Progenitor cell of endocrine pancreas (in vitro differentiated cells): ENCODE results near the gene TRIM67. TPM values are rescaled to one million over a fixed set of nuclear protein-coding genes. Genes with fewer than 3 reads are reported as not detected.

Source experiments
- DNase-seq: peaks from one replicate; pipeline ENCODE4 v3.0.0; 2021; ENCODE audit warnings: low spot score; ENCODE audit not compliant: unreplicated experiment
- H3K27ac Mint-ChIP-seq: 2 replicates; pipeline ENCODE4 v1.8.0; 2021; ENCODE audit warnings: mild to moderate bottlenecking, moderate library complexity, mixed read lengths
- H3K27me3 Mint-ChIP-seq: 2 replicates; pipeline ENCODE4 v1.8.0; 2021; ENCODE audit warnings: mixed read lengths
- H3K36me3 Mint-ChIP-seq: 2 replicates; pipeline ENCODE4 v1.8.0; 2022; ENCODE audit warnings: mixed read lengths; ENCODE audit not compliant: insufficient read depth
- H3K4me1 Mint-ChIP-seq: 2 replicates; pipeline ENCODE4 v1.8.0; 2021; ENCODE audit warnings: low read depth, mixed read lengths
- H3K4me3 Mint-ChIP-seq: 2 replicates; pipeline ENCODE4 v1.8.0; 2021; ENCODE audit warnings: low read depth, mild to moderate bottlenecking, moderate library complexity, mixed read lengths
- H3K9me3 Mint-ChIP-seq: 2 replicates; pipeline ENCODE4 v1.8.0; 2021; ENCODE audit warnings: low read depth, mixed read lengths
- total RNA-seq: library from RNA; stranded (reverse); gene quantifications from 2 replicates; pipeline ENCODE4 v1.2.1, GENCODE V29; 2021
- TF ChIP-seq, protein P1 (sequence below): fragments of 200-600 bp; sonication (generic); IDR thresholded peaks from one replicate; pipeline ENCODE4 v1.5.0; 2021; ENCODE audit warnings: antibody characterized with exemption, mild to moderate bottlenecking; ENCODE audit not compliant: unreplicated experiment

The TRIM67 gene
- total RNA-seq, 1 donor from 2014 or later = 0.05 TPM

DNA sequence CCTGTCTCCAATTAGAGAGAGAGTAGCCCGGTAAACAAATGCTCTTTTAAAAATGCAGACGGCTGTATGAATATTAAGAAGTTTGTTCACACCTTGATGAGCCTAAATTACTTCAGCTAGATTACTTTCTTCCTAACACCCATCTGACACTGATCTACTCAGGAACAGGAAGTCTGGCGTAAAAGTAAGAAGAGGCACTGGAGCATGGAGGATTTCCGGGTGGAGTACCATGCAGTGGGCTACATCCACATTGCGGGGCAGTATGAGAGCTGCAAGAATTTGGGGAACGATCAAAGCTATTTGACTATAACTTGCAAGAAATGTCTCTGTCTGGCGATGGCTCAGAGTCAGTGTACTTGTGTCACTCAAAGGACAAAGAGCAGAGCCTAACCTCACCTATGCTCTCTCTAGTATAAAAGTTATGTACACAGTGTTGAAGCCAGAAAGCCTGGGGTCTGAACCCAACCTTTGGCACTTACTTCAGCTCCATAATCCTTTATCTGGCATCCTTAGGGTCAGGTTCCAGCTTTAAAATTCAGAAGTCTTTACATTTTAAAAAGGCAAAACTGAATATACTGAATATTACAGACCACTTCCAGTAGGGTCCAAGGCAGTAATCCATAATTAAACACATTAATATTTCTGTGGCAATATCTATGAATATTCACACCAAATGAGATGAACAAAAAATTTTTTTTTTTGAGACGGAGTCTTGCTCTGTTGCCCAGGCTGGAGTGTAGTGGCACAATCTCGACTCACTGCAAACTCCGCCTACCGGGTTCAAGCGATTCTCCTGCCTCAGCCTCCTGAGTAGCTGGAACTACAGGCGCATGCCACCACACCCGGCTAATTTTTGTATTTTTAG is 71.2 kb downstream of the TRIM67 start:
- H3K9me3 Mint-ChIP-seq = no peaks in the 10 kb centered on the region
- H3K27ac Mint-ChIP-seq = peak overlapping the region; percentile 95
- DNase-seq = no peak
- H3K36me3 Mint-ChIP-seq = peaks cover 22% of the 10 kb centered on the region
- no peak overlapping the region for H3K4me3 Mint-ChIP-seq
- H3K4me1 Mint-ChIP-seq = peaks cover 38% of the 10 kb centered on the region
- TF ChIP-seq, protein P1, sequence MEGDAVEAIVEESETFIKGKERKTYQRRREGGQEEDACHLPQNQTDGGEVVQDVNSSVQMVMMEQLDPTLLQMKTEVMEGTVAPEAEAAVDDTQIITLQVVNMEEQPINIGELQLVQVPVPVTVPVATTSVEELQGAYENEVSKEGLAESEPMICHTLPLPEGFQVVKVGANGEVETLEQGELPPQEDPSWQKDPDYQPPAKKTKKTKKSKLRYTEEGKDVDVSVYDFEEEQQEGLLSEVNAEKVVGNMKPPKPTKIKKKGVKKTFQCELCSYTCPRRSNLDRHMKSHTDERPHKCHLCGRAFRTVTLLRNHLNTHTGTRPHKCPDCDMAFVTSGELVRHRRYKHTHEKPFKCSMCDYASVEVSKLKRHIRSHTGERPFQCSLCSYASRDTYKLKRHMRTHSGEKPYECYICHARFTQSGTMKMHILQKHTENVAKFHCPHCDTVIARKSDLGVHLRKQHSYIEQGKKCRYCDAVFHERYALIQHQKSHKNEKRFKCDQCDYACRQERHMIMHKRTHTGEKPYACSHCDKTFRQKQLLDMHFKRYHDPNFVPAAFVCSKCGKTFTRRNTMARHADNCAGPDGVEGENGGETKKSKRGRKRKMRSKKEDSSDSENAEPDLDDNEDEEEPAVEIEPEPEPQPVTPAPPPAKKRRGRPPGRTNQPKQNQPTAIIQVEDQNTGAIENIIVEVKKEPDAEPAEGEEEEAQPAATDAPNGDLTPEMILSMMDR = no peak
- H3K27me3 Mint-ChIP-seq = no peaks in the 10 kb centered on the region

DNA sequence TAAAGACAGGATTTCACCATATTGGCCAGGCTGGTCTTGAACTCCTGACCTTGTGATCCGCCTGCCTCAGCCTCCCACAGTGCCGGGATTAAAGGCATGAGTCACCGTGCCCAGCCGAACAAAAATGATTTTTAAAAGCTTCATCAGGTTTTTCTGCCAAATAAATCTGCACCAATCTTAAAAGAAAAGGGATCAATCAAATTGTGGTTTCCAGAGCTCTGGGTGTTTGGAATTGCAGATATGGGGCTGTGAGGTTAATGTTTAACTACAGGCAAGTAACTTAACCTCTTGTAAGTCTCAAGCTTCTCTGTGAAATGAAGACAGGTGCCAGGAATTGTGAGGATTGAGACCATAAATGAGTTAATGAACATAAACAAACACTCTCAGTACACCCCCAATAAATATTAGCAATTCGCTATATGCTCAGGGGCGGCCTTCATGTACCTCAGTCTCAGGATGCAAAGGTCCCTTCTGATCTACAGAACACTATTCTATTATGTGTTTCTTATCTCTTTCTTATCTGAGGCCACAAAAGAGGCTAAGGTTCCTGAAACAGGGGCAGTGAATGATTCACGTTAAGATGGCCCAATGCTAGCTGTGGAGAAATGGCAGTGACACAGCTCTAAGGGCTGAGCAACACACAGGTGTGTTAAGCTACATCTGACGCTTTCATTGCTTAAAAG is 72.0 kb downstream of the TRIM67 start:
- Mint-ChIP-seq H3K36me3 (peaks cover 26% of the 10 kb centered on the region), H3K9me3 (no peaks in the 10 kb centered on the region), H3K27me3 (no peaks in the 10 kb centered on the region), H3K4me3 (no peak overlapping the region), H3K27ac (peak overlapping the region; percentile 95), H3K4me1 (peaks cover 44% of the 10 kb centered on the region)
- DNase-seq = no peak
- TF ChIP-seq, protein P1 = no peak

DNA sequence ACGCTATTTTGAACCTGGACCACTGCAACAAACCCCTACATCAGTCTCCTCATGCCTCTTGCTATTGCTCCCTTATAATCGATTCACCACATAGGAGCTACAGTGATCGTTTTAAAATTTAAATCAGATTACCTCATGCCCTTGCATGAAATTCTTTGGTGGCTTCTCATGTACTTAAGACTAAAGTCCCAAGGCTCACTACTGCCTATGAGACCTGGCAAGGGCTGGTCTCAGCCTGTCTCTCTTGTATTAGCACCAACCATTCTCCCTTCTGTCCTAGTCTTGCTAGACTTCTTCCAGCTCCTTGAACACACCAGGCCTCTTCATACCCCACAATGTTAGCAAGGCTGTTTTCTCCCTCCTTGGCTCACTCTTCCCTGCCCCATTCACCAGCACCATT is 72.6 kb downstream of the TRIM67 start:
- no peaks in the 10 kb centered on the region for H3K9me3 Mint-ChIP-seq
- H3K4me1 Mint-ChIP-seq = peaks cover 49% of the 10 kb centered on the region
- H3K27me3 Mint-ChIP-seq = no peaks in the 10 kb centered on the region
- peaks cover 28% of the 10 kb centered on the region for H3K36me3 Mint-ChIP-seq
- H3K4me3 Mint-ChIP-seq = peak overlapping the region; percentile 3
- TF ChIP-seq, protein P1 = no peak
- H3K27ac Mint-ChIP-seq = peak overlapping the region; percentile 95
- DNase-seq = no peak

DNA sequence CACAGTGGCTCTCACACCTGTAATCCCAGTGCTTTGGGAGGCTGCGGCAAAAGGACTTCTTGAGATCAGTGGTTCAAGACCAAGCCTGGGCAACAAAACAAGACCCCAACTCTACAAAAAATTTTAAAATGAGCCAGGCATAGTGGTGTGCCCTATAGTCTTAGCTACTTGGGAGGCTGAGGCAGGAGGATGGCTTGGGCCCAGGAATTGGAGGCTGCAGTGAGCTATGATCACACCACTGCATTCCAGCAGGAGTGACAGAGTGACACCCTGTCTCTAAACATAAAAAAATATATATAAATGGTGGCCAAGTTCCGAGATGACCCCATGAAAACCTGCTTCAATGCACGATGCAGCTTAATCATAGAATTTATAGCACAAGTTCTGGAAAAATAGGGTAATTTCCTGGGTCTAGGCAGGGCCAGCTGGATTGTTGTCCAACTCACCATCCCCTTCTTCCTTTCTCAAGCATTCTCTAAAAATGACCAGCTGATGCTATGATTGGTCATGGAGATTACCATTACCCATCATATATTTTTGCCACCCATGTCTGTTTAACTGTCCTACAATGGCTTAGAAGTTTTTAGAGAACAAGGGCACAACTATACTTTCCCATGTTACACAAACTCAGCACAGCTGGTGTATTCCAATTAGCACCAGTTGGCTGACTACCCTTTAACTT is 73.8 kb downstream of the TRIM67 start:
- TF ChIP-seq, protein P1 = no peak
- Mint-ChIP-seq H3K4me1 (peaks cover 58% of the 10 kb centered on the region), H3K4me3 (no peak overlapping the region), H3K27ac (peak overlapping the region; percentile 15), H3K27me3 (no peaks in the 10 kb centered on the region), H3K9me3 (no peaks in the 10 kb centered on the region), H3K36me3 (peaks cover 28% of the 10 kb centered on the region)
- no peak for DNase-seq

DNA sequence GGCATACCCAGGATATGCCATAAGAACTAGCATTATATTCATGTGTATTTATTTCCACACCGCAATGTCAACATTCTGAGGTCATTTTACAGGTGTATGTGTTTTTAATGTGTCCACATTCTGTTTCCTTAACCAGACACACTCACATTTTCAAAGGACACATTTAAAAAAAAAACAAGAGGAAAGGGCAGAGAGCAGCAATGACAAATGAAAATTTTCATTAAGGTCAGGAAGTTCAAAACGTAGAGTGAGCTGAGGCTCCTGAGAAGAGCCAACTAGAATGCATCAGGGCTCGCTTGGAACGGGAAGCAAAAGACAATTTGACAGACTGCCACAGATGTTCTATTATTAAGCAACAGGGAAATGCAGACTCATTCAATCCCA is 74.3 kb downstream of the TRIM67 start:
- TF ChIP-seq, protein P1 = no peak
- H3K4me3 Mint-ChIP-seq = peak overlapping the region; percentile 6
- H3K4me1 Mint-ChIP-seq = peaks cover 57% of the 10 kb centered on the region
- no peaks in the 10 kb centered on the region for H3K9me3 Mint-ChIP-seq
- DNase-seq = no peak
- peaks cover 24% of the 10 kb centered on the region for H3K36me3 Mint-ChIP-seq
- H3K27ac Mint-ChIP-seq = peak overlapping the region; percentile 15
- H3K27me3 Mint-ChIP-seq = no peaks in the 10 kb centered on the region
